Loucy (cell line): ENCODE measurements around the gene CREB3L2.

ENCODE experiments used
- H2AFZ ChIP-seq: fragments of 200-600 bp; sonication (generic); 2 replicates; pipeline ENCODE4 v1.6.0; 2016; ENCODE audit warnings: antibody characterized with exemption, mild to moderate bottlenecking, low read length, moderate library complexity
- H3F3A ChIP-seq: fragments of 200-600 bp; 2 replicates; pipeline ENCODE4 v1.6.0; 2016; ENCODE audit warnings: antibody characterized with exemption, low read depth, mild to moderate bottlenecking
- H3K27me3 ChIP-seq: fragments of 200-600 bp; sonication (generic); 2 replicates; pipeline ENCODE4 v1.6.1; 2014; ENCODE audit warnings: low read length, mild to moderate bottlenecking; ENCODE audit not compliant: insufficient read depth, poor library complexity, severe bottlenecking
- H3K36me3 ChIP-seq: fragments of 200-600 bp; sonication (generic); 2 replicates; pipeline ENCODE4 v1.6.1; 2016; ENCODE audit warnings: low read length; ENCODE audit not compliant: insufficient read depth
- H3K4me1 ChIP-seq: fragments of 200-600 bp; sonication (generic); 2 replicates; pipeline ENCODE4 v1.5.1; 2014; ENCODE audit warnings: low read length, mild to moderate bottlenecking; ENCODE audit not compliant: insufficient read depth, poor library complexity, severe bottlenecking
- H3K4me2 ChIP-seq: fragments of 200-600 bp; sonication (generic); 2 replicates; pipeline ENCODE4 v1.6.0; 2014; ENCODE audit warnings: antibody characterized with exemption, low read length, low read depth, mild to moderate bottlenecking; ENCODE audit not compliant: poor library complexity, severe bottlenecking
- H3K4me3 ChIP-seq: fragments of 200-600 bp; sonication (generic); 2 replicates; pipeline ENCODE4 v1.5.1; 2014; ENCODE audit warnings: low read length, mild to moderate bottlenecking, mixed read lengths; ENCODE audit not compliant: poor library complexity, severe bottlenecking
- H3K79me2 ChIP-seq: fragments of 200-600 bp; sonication (generic); 2 replicates; pipeline ENCODE4 v1.6.1; 2014; ENCODE audit warnings: low read length; ENCODE audit not compliant: insufficient read depth
- H3K9ac ChIP-seq: fragments of 200-600 bp; sonication (generic); 2 replicates; pipeline ENCODE4 v1.6.0; 2014; ENCODE audit warnings: mild to moderate bottlenecking, low read depth, low read length, moderate library complexity; ENCODE audit not compliant: poor library complexity, severe bottlenecking
- H3K9me2 ChIP-seq: fragments of 200-600 bp; sonication (generic); replicated peaks from 2 replicates; pipeline ENCODE4 v1.6.1; 2016; ENCODE audit warnings: low read depth, low read length, mixed read lengths
- H3K9me3 ChIP-seq: fragments of 200-600 bp; sonication (generic); 2 replicates; pipeline ENCODE4 v1.6.1; 2014; ENCODE audit warnings: mild to moderate bottlenecking, antibody characterized with exemption, low read length, low read depth; ENCODE audit not compliant: insufficient read depth
- H4K20me1 ChIP-seq: fragments of 200-600 bp; sonication (generic); 2 replicates; pipeline ENCODE4 v1.6.0; 2014; ENCODE audit warnings: antibody characterized with exemption, low read length, mild to moderate bottlenecking; ENCODE audit not compliant: insufficient read depth, poor library complexity, severe bottlenecking
- EZH2phosphoT487 ChIP-seq: fragments of 200-600 bp; IDR thresholded peaks from 2 replicates; pipeline ENCODE4 v1.6.1; 2018; ENCODE audit warnings: antibody characterized with exemption, mild to moderate bottlenecking, moderate library complexity, borderline replicate concordance
- TF ChIP-seq, protein P1 (sequence below): fragments of 200-600 bp; sonication (generic); conservative IDR thresholded peaks from 2 replicates; pipeline ENCODE4 v1.5.1; 2014; ENCODE audit warnings: mild to moderate bottlenecking, antibody characterized with exemption, low read length

The CREB3L2 gene

DNA sequence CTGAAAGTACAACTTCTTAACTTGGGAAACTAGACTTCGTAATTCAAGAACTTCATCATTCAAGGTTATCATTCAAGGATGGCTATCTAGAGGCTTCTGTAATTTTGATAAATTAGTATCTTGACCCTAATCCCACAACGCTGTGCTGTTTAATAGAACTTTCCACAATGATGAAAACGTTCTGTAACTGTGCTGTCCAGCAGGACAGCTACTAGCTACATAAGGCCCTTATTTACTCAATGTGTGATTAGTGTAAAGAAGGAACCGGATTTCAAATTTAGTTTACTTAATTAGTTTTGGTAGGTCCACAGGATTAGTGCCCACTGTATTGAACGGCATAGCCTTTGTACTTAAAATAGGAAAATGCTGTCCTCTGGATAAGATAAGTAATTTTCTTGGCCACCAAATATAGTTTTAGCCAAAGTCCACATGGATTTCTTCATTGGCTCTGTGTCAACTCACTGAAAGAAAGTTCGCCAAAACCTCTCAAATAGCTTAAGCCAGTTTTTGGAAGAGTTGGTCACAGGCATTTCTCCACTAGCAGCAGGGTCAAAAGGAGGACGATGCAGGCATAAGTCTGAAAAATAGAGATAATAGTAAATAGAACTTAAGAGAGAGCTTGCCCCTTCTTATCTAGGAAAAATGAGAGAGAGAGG, 172.4 kb downstream of the CREB3L2 start:
- H3K4me1 ChIP-seq = no peaks in the 10 kb centered on the region

DNA sequence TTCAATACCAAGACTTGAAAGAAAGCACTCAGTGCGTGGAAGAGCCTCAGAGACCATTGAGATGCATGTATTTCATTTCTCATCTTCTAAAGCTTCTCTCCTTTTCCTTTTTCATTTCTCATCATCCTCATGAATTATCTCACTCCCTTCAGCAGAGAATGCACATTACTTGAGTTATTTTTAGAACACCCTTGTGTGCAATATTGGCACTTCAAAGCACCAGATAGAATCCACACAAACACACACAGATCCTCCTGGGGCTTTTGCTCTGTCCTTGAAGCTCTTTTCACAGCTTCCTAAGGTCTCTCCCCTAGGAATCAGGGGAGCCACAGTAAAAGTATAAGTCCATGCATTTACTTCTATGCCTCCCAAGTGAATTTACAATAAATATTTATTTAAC, 173.4 kb downstream of the CREB3L2 start:
- Histone ChIP-seq H3K4me3 (no peak overlapping the region), H3F3A (no peaks in the 10 kb centered on the region), H3K9me3 (peaks cover 5% of the 10 kb centered on the region; the same call in 1 of the 2 replicates), H3K4me1 (no peaks in the 10 kb centered on the region), H3K27me3 (no peaks in the 10 kb centered on the region), H2AFZ (no peak overlapping the region), H3K79me2 (no peaks in the 10 kb centered on the region), H3K9me2 (no peaks in the 10 kb centered on the region), H4K20me1 (no peaks in the 10 kb centered on the region), H3K9ac (no peak overlapping the region), H3K4me2 (no peak overlapping the region), H3K36me3 (no peaks in the 10 kb centered on the region)
- TF ChIP-seq, protein P1, sequence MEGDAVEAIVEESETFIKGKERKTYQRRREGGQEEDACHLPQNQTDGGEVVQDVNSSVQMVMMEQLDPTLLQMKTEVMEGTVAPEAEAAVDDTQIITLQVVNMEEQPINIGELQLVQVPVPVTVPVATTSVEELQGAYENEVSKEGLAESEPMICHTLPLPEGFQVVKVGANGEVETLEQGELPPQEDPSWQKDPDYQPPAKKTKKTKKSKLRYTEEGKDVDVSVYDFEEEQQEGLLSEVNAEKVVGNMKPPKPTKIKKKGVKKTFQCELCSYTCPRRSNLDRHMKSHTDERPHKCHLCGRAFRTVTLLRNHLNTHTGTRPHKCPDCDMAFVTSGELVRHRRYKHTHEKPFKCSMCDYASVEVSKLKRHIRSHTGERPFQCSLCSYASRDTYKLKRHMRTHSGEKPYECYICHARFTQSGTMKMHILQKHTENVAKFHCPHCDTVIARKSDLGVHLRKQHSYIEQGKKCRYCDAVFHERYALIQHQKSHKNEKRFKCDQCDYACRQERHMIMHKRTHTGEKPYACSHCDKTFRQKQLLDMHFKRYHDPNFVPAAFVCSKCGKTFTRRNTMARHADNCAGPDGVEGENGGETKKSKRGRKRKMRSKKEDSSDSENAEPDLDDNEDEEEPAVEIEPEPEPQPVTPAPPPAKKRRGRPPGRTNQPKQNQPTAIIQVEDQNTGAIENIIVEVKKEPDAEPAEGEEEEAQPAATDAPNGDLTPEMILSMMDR = no peak
- TF ChIP-seq EZH2phosphoT487 = no peak

More for the DNA sequence above, 172.4 kb downstream of the CREB3L2 start:
- Histone ChIP-seq H3K36me3 (no peaks in the 10 kb centered on the region), H3K27me3 (no peaks in the 10 kb centered on the region), H3K4me2 (no peak overlapping the region), H3K9me2 (no peaks in the 10 kb centered on the region), H3F3A (no peaks in the 10 kb centered on the region), H3K9ac (no peak overlapping the region), H3K4me3 (no peak overlapping the region), H3K9me3 (peaks cover 5% of the 10 kb centered on the region; the same call in 1 of the 2 replicates), H2AFZ (no peak overlapping the region), H3K79me2 (no peaks in the 10 kb centered on the region), H4K20me1 (no peaks in the 10 kb centered on the region)
- no peak for TF ChIP-seq EZH2phosphoT487
- TF ChIP-seq, protein P1 = no peak

DNA sequence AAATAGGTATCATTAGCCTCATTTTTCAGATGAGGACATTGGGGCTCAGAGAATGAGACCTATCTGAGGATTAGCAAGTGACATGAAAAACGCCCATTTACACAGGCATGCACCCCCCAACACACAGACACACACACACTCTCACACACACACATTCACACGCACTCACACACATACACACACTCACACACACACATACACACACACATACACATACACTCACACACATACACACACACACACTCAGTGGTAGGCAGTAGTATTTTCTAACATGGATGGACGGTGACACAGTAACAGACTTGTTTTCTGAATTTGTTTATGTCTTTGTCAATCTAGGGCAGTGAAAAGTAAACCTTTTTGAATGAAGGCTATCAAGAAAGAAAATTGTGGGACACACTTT, 176.4 kb downstream of the CREB3L2 start:
- H3K79me2 ChIP-seq = no peaks in the 10 kb centered on the region
- no peaks in the 10 kb centered on the region for H3K9me2 ChIP-seq
- H3K9me3 ChIP-seq = no peaks in the 10 kb centered on the region
- no peaks in the 10 kb centered on the region for H3F3A ChIP-seq
- no peak overlapping the region for H2AFZ ChIP-seq
- no peak overlapping the region for H3K4me2 ChIP-seq
- no peaks in the 10 kb centered on the region for H3K27me3 ChIP-seq
- TF ChIP-seq, protein P1 = no peak
- TF ChIP-seq EZH2phosphoT487 = no peak
- no peak overlapping the region for H3K4me3 ChIP-seq
- no peak overlapping the region for H3K9ac ChIP-seq
- H3K36me3 ChIP-seq = no peaks in the 10 kb centered on the region
- H4K20me1 ChIP-seq = no peaks in the 10 kb centered on the region
- no peaks in the 10 kb centered on the region for H3K4me1 ChIP-seq
